Measurements from ENCODE around the gene ABCG2.

GRCh38 chr4:88196013-88196365, 37.5 kb upstream of the ABCG2 start:
- TF ChIP-seq CTCF (conservative IDR thresholded peaks at IDR 0.05; ENCODE audit: low read depth, low read length) (no peak), POLR2A (IDR thresholded peaks at IDR 0.05; ENCODE audit: low read depth, low read length) (no peak), ELK1 (IDR thresholded peaks at IDR 0.05; ENCODE audit: borderline replicate concordance, low read depth, low read length) (no peak), RCOR1 (IDR thresholded peaks at IDR 0.05; ENCODE audit: insufficient replicate concordance, low read length) (no peak), SMC3 (IDR thresholded peaks at IDR 0.05; ENCODE audit: low read depth, low read length) (no peak), CEBPB (IDR thresholded peaks at IDR 0.05; ENCODE audit: low read depth, low read length) (no peak), MAZ (IDR thresholded peaks at IDR 0.05; ENCODE audit: borderline replicate concordance, low read depth, low read length) (no peak), RFX5 (IDR thresholded peaks at IDR 0.05; ENCODE audit: low read depth, low read length) (no peak), RAD21 (IDR thresholded peaks at IDR 0.05; ENCODE audit: low read length) (no peak), MXI1 (IDR thresholded peaks at IDR 0.05; ENCODE audit: borderline replicate concordance, low read depth, low read length) (no peak), USF2 (IDR thresholded peaks at IDR 0.05; ENCODE audit: low read depth, low read length) (no peak), MAFK (IDR thresholded peaks at IDR 0.05; ENCODE audit: low read depth, low read length) (no peak)

Data from IMR-90 (cell line).